ENCODE results near the gene PREB. TPM values are rescaled to one million over a fixed set of nuclear protein-coding genes. Genes with fewer than 3 reads are reported as not detected.

Gene PREB
- total and polyA plus RNA-seq, 8 donors: 34.3 to 65.3 (median 39.9) TPM

GRCh38 chr2:27092696-27093429 lies 41.6 kb downstream of the PREB start:
- no peak overlapping the region for H3K27ac ChIP-seq
- no peak for TF ChIP-seq CTCF (IDR thresholded peaks at IDR 0.05)
- no peak for ATAC-seq
- H3K36me3 ChIP-seq: no peaks in the 10 kb centered on the region
- no peak overlapping the region for H3K4me3 ChIP-seq
- peaks cover 6 to 17% of the 10 kb centered on the region in 2 donors for H3K4me1 ChIP-seq
- intact Hi-C loops (cut with DNase I): loop anchor here in 1 of 2 donors (10.0 kb wide), 2 partner anchors 112 to 192 kb away; partner anchors contain the start of gene TRIM54
- no peak for DNase-seq
- H3K27me3 ChIP-seq: no peaks in the 10 kb centered on the region
- H3K9me3 ChIP-seq: no peaks in the 10 kb centered on the region

GRCh38 chr2:27091746-27092695 lies 42.4 kb downstream of the PREB start:
- Histone ChIP-seq H3K9me3 (no peaks in the 10 kb centered on the region), H3K36me3 (no peaks in the 10 kb centered on the region), H3K4me3 (no peak overlapping the region), H3K27me3 (no peaks in the 10 kb centered on the region), H3K27ac (no peak overlapping the region), H3K4me1 (peaks cover 6 to 24% of the 10 kb centered on the region in 2 donors)
- no peak for TF ChIP-seq CTCF (IDR thresholded peaks at IDR 0.05)
- DNase-seq (peak in 1 of 4 donors; percentile 23), ATAC-seq (no peak)
- intact Hi-C loops (cut with DNase I): loop anchor here in 1 of 2 donors (10.0 kb wide), 2 partner anchors 113 to 193 kb away; partner anchors contain the start of gene TRIM54

GRCh38 chr2:27089111-27089954 lies 45.1 kb downstream of the PREB start:
- Histone ChIP-seq H3K4me3 (no peak overlapping the region), H3K36me3 (no peaks in the 10 kb centered on the region), H3K4me1 (peaks cover 3 to 25% of the 10 kb centered on the region in 2 donors), H3K9me3 (no peaks in the 10 kb centered on the region), H3K27me3 (no peaks in the 10 kb centered on the region), H3K27ac (no peak overlapping the region)
- no peak for DNase-seq
- intact Hi-C loops (cut with DNase I): loop anchor here in 1 of 2 donors (10.0 kb wide), 2 partner anchors 55 to 125 kb away; partner anchors contain the start of gene TMEM214
- TF ChIP-seq CTCF (IDR thresholded peaks at IDR 0.05): no peak
- no peak for ATAC-seq

GRCh38 chr2:27088634-27089033 lies 45.8 kb downstream of the PREB start:
- TF ChIP-seq CTCF (IDR thresholded peaks at IDR 0.05): no peak
- Histone ChIP-seq H3K27me3 (no peaks in the 10 kb centered on the region), H3K9me3 (no peaks in the 10 kb centered on the region), H3K4me3 (no peak overlapping the region), H3K27ac (no peak overlapping the region), H3K36me3 (no peaks in the 10 kb centered on the region), H3K4me1 (peaks cover 3 to 25% of the 10 kb centered on the region in 2 donors)
- ATAC-seq (no peak), DNase-seq (no peak)
- intact Hi-C loops (cut with DNase I): loop anchor here in 1 of 2 donors (10.0 kb wide), 2 partner anchors 54 to 124 kb away; partner anchors contain the start of gene TMEM214

Data from left lung (tissue), 10 donors.